GM18868 (cell line): ENCODE data around the gene FAM43A.
A peak's percentile ranks its signal among the peaks of the same experiment; 100 is the strongest.

Source experiments
- ATAC-seq: cut with Tn5 transposase; IDR thresholded peaks from one replicate; pipeline ENCODE4 v1.9.1; 2021; ENCODE audit warnings: mild to moderate bottlenecking, moderate library complexity; ENCODE audit not compliant: unreplicated experiment

FAM43A gene

GRCh38 chr3:194675081-194675640, 10.5 kb upstream of the FAM43A start:
- no peak for ATAC-seq

GRCh38 chr3:194675680-194676079, 10.0 kb upstream of the FAM43A start:
- ATAC-seq, result no peak

- ATAC-seq, result no peak
These were observed 9.2 kb upstream of the FAM43A start for GRCh38 chr3:194676471-194676870.

GRCh38 chr3:194680888-194681615, 4.6 kb upstream of the FAM43A start:
- no peak for ATAC-seq

- ATAC-seq, result no peak
These were observed 3.4 kb upstream of the FAM43A start for GRCh38 chr3:194682189-194682693.

GRCh38 chr3:194682694-194683310, 2.9 kb upstream of the FAM43A start:
- ATAC-seq, result peak; percentile 55

- no peak for ATAC-seq
These were observed 2.3 kb upstream of the FAM43A start for GRCh38 chr3:194683380-194683779.

- ATAC-seq, result no peak
These were observed 492 bp upstream of the FAM43A start for GRCh38 chr3:194685065-194685717.

- ATAC-seq, result no peak
These were observed 732 bp downstream of the FAM43A start for GRCh38 chr3:194686414-194686815.

- no peak for ATAC-seq
These were observed 1.3 kb downstream of the FAM43A start for GRCh38 chr3:194686816-194687637.

GRCh38 chr3:194687638-194688199, 2.0 kb downstream of the FAM43A start:
- peak; percentile 20 for ATAC-seq

- ATAC-seq, result no peak
These were observed 2.6 kb downstream of the FAM43A start for GRCh38 chr3:194688200-194688740.

GRCh38 chr3:194688946-194689345, 3.3 kb downstream of the FAM43A start:
- ATAC-seq, result no peak

- ATAC-seq, result no peak
These were observed 3.8 kb downstream of the FAM43A start for GRCh38 chr3:194689493-194689944.

- no peak for ATAC-seq
These were observed 5.1 kb downstream of the FAM43A start for GRCh38 chr3:194690501-194691372.

- peak; percentile 63 for ATAC-seq
These were observed 6.0 kb downstream of the FAM43A start for GRCh38 chr3:194691481-194692283.

GRCh38 chr3:194696702-194697101, 11.0 kb downstream of the FAM43A start:
- ATAC-seq, result no peak

GRCh38 chr3:194702545-194702944, 16.9 kb downstream of the FAM43A start:
- no peak for ATAC-seq
